ENCODE data around the gene CDH8. TPM values are rescaled to one million over a fixed set of nuclear protein-coding genes. Genes with fewer than 3 reads are reported as not detected.

Gene CDH8
- total and polyA plus RNA-seq, 4 donors: 0.09 TPM; not detected in 3

- H3K4me3 ChIP-seq (ENCODE audit: low read depth in 1 of 3, low read length in 3 of 3): no peak overlapping the region
- WGBS: 78% methylated on average over 1 of the region's 1 CpG
These were observed 238.2 kb downstream of the CDH8 start for GRCh38 chr16:61797961-61798507.

More at GRCh38 chr16:61797961-61798507, 238.2 kb downstream of the CDH8 start:
- Histone ChIP-seq H3K27me3 (ENCODE audit: control insufficient read depth in 4 of 4, insufficient read depth in 4 of 4, low read length in 3 of 4) (no peaks in the 10 kb centered on the region), H3K27ac (ENCODE audit: low read depth in 1 of 2, low read length in 2 of 2) (no peak overlapping the region), H3K9ac (ENCODE audit: low read depth in 1 of 2, low read length in 2 of 2) (no peak overlapping the region), H3K9me3 (ENCODE audit: control insufficient read depth in 4 of 4, low read length in 3 of 4) (peaks cover 0 to 2% (median 0%) of the 10 kb centered on the region in 4 donors), H3K4me1 (ENCODE audit: control insufficient read depth in 4 of 4, insufficient read depth in 4 of 4, low read length in 3 of 4) (no peaks in the 10 kb centered on the region), H3K36me3 (ENCODE audit: control insufficient read depth in 4 of 4, insufficient read depth in 3 of 4, low read depth in 1 of 4, low read length in 3 of 4) (no peaks in the 10 kb centered on the region)
- no peak for DNase-seq (ENCODE audit: low spot score)
- TF ChIP-seq HNF4G (IDR thresholded peaks at IDR 0.05) (no peak), FOXA1 (IDR thresholded peaks at IDR 0.05) (no peak), RAD21 (IDR thresholded peaks at IDR 0.05) (no peak), TAF1 (conservative IDR thresholded peaks at IDR 0.05) (no peak), HNF4A (conservative IDR thresholded peaks at IDR 0.05) (no peak), RXRA (IDR thresholded peaks at IDR 0.05) (no peak), EGR1 (IDR thresholded peaks at IDR 0.05; ENCODE audit: low read depth in 2 of 2) (no peak), GABPA (IDR thresholded peaks at IDR 0.05 in 1 of 2, conservative IDR thresholded peaks at IDR 0.05 in 1 of 2) (no peak), SP1 (IDR thresholded peaks at IDR 0.05) (no peak), JUND (IDR thresholded peaks at IDR 0.05) (no peak), NR2F2 (IDR thresholded peaks at IDR 0.05) (no peak), REST (IDR thresholded peaks at IDR 0.05) (no peak), YY1 (IDR thresholded peaks at IDR 0.05) (no peak)
- TF ChIP-seq, protein P1, sequence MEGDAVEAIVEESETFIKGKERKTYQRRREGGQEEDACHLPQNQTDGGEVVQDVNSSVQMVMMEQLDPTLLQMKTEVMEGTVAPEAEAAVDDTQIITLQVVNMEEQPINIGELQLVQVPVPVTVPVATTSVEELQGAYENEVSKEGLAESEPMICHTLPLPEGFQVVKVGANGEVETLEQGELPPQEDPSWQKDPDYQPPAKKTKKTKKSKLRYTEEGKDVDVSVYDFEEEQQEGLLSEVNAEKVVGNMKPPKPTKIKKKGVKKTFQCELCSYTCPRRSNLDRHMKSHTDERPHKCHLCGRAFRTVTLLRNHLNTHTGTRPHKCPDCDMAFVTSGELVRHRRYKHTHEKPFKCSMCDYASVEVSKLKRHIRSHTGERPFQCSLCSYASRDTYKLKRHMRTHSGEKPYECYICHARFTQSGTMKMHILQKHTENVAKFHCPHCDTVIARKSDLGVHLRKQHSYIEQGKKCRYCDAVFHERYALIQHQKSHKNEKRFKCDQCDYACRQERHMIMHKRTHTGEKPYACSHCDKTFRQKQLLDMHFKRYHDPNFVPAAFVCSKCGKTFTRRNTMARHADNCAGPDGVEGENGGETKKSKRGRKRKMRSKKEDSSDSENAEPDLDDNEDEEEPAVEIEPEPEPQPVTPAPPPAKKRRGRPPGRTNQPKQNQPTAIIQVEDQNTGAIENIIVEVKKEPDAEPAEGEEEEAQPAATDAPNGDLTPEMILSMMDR (IDR thresholded peaks at IDR 0.05; ENCODE audit: low read depth, low read length, missing input control): no peak
- TF ChIP-seq, protein P2, sequence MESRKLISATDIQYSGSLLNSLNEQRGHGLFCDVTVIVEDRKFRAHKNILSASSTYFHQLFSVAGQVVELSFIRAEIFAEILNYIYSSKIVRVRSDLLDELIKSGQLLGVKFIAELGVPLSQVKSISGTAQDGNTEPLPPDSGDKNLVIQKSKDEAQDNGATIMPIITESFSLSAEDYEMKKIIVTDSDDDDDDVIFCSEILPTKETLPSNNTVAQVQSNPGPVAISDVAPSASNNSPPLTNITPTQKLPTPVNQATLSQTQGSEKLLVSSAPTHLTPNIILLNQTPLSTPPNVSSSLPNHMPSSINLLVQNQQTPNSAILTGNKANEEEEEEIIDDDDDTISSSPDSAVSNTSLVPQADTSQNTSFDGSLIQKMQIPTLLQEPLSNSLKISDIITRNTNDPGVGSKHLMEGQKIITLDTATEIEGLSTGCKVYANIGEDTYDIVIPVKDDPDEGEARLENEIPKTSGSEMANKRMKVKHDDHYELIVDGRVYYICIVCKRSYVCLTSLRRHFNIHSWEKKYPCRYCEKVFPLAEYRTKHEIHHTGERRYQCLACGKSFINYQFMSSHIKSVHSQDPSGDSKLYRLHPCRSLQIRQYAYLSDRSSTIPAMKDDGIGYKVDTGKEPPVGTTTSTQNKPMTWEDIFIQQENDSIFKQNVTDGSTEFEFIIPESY (IDR thresholded peaks at IDR 0.05): no peak
- TF ChIP-seq, protein P3, sequence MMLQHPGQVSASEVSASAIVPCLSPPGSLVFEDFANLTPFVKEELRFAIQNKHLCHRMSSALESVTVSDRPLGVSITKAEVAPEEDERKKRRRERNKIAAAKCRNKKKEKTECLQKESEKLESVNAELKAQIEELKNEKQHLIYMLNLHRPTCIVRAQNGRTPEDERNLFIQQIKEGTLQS (IDR thresholded peaks at IDR 0.05): no peak
- TF ChIP-seq, protein P4, sequence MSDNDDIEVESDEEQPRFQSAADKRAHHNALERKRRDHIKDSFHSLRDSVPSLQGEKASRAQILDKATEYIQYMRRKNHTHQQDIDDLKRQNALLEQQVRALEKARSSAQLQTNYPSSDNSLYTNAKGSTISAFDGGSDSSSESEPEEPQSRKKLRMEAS (IDR thresholded peaks at IDR 0.05): no peak
